HAP-1 (cell line): ENCODE results near the gene LPAR5.
A peak's percentile ranks its signal among the peaks of the same experiment; 100 is the strongest.

Experiments
- DNase-seq, 2 experiments: peaks; one replicate each; pipeline ENCODE4 v3.0.0-alpha.2; 2016 to 2020; ENCODE audit warnings: low spot score in 2 of 2
- H3K27me3 ChIP-seq: fragments of 250-450 bp; sonication (Bioruptor Pico); 2 replicates; pipeline ENCODE4 v1.5.1; 2020; ENCODE audit warnings: low read depth, mild to moderate bottlenecking, moderate library complexity
- H3K36me3 ChIP-seq: fragments of 250-450 bp; sonication (Bioruptor Pico); replicated peaks from 2 replicates; pipeline ENCODE4 v1.5.1; 2020; ENCODE audit warnings: mild to moderate bottlenecking
- H3K4me1 ChIP-seq: fragments of 250-450 bp; sonication (Bioruptor Pico); 2 replicates; pipeline ENCODE4 v1.5.1; 2020; ENCODE audit warnings: mild to moderate bottlenecking
- H3K4me3 ChIP-seq: fragments of 250-450 bp; sonication (Bioruptor Pico); 2 replicates; pipeline ENCODE4 v1.5.1; 2020; ENCODE audit warnings: mild to moderate bottlenecking, moderate library complexity
- H3K9me3 ChIP-seq: fragments of 250-450 bp; sonication (Bioruptor Pico); 2 replicates; pipeline ENCODE4 v1.5.1; 2020; ENCODE audit warnings: mild to moderate bottlenecking, moderate library complexity
- in situ Hi-C: fragments of 300-500 bp; cut with MboI; formaldehyde crosslinking; loops from 3 replicates; pipeline ENCODE4 v1.14.3; 2020; ENCODE audit warnings: low sequenced_read_pairs, inconsistent platforms, mixed read lengths

Gene LPAR5

GRCh38 chr12:6630736-6631135 lies 5.0 kb downstream of the LPAR5 start:
- Histone ChIP-seq H3K36me3 (no peaks in the 10 kb centered on the region), H3K27me3 (no peaks in the 10 kb centered on the region), H3K4me3 (no peak overlapping the region), H3K9me3 (no peaks in the 10 kb centered on the region), H3K4me1 (peaks cover 3% of the 10 kb centered on the region)
- in situ Hi-C loops: no loop called here
- no peak for DNase-seq

- in situ Hi-C loops: no loop called here
- peak; percentile 51 to 59 for DNase-seq
- Histone ChIP-seq H3K4me1 (peaks cover 3% of the 10 kb centered on the region), H3K36me3 (no peaks in the 10 kb centered on the region), H3K27me3 (no peaks in the 10 kb centered on the region), H3K9me3 (no peaks in the 10 kb centered on the region), H3K4me3 (no peak overlapping the region)
Measured at GRCh38 chr12:6627616-6628015, 8.1 kb downstream of the LPAR5 start.

GRCh38 chr12:6626654-6627283 lies 9.0 kb downstream of the LPAR5 start:
- Histone ChIP-seq H3K9me3 (no peaks in the 10 kb centered on the region), H3K27me3 (no peaks in the 10 kb centered on the region), H3K36me3 (no peaks in the 10 kb centered on the region), H3K4me3 (no peak overlapping the region), H3K4me1 (peaks cover 3% of the 10 kb centered on the region)
- in situ Hi-C loops: no loop called here
- no peak for DNase-seq

GRCh38 chr12:6620885-6621274 lies 14.9 kb downstream of the LPAR5 start:
- in situ Hi-C loops: no loop called here
- H3K9me3 ChIP-seq: no peaks in the 10 kb centered on the region
- no peaks in the 10 kb centered on the region for H3K27me3 ChIP-seq
- H3K36me3 ChIP-seq: no peaks in the 10 kb centered on the region
- no peak for DNase-seq
- H3K4me1 ChIP-seq: no peaks in the 10 kb centered on the region
- H3K4me3 ChIP-seq: no peak overlapping the region

GRCh38 chr12:6620137-6620884 lies 15.4 kb downstream of the LPAR5 start:
- Histone ChIP-seq H3K36me3 (no peaks in the 10 kb centered on the region), H3K9me3 (no peaks in the 10 kb centered on the region), H3K27me3 (no peaks in the 10 kb centered on the region), H3K4me3 (no peak overlapping the region), H3K4me1 (no peaks in the 10 kb centered on the region)
- in situ Hi-C loops: no loop called here
- no peak for DNase-seq

- DNase-seq: no peak
- Histone ChIP-seq H3K36me3 (no peaks in the 10 kb centered on the region), H3K27me3 (no peaks in the 10 kb centered on the region)
Measured at GRCh38 chr12:6618483-6619225, 17.1 kb downstream of the LPAR5 start.

GRCh38 chr12:6615802-6616201 lies 20.0 kb downstream of the LPAR5 start:
- DNase-seq: no peak
- Histone ChIP-seq H3K9me3 (no peaks in the 10 kb centered on the region), H3K4me1 (peaks cover 21% of the 10 kb centered on the region), H3K4me3 (no peak overlapping the region), H3K27me3 (no peaks in the 10 kb centered on the region), H3K36me3 (no peaks in the 10 kb centered on the region)
- in situ Hi-C loops: no loop called here

More at GRCh38 chr12:6618483-6619225, 17.1 kb downstream of the LPAR5 start:
- Histone ChIP-seq H3K4me3 (no peak overlapping the region), H3K9me3 (no peaks in the 10 kb centered on the region), H3K4me1 (peaks cover 5% of the 10 kb centered on the region)
- in situ Hi-C loops: no loop called here

- Histone ChIP-seq H3K4me1 (peaks cover 21% of the 10 kb centered on the region), H3K9me3 (no peaks in the 10 kb centered on the region), H3K36me3 (no peaks in the 10 kb centered on the region), H3K4me3 (no peak overlapping the region), H3K27me3 (no peaks in the 10 kb centered on the region)
- in situ Hi-C loops: no loop called here
- no peak for DNase-seq
Measured at GRCh38 chr12:6614513-6615172, 21.1 kb downstream of the LPAR5 start.

- H3K9me3 ChIP-seq: no peaks in the 10 kb centered on the region
- H3K36me3 ChIP-seq: no peaks in the 10 kb centered on the region
- H3K4me1 ChIP-seq: peaks cover 21% of the 10 kb centered on the region
- H3K4me3 ChIP-seq: no peak overlapping the region
- H3K27me3 ChIP-seq: no peaks in the 10 kb centered on the region
- in situ Hi-C loops: no loop called here
- DNase-seq: peak; percentile 96 to 98
Measured at GRCh38 chr12:6613776-6614512, 21.8 kb downstream of the LPAR5 start.

GRCh38 chr12:6613015-6613775 lies 22.6 kb downstream of the LPAR5 start:
- peak; percentile 49 to 88 for DNase-seq
- H3K36me3 ChIP-seq: no peaks in the 10 kb centered on the region
- in situ Hi-C loops: no loop called here
- no peaks in the 10 kb centered on the region for H3K9me3 ChIP-seq
- H3K4me3 ChIP-seq: peak overlapping the region; percentile 2
- H3K27me3 ChIP-seq: no peaks in the 10 kb centered on the region
- peaks cover 21% of the 10 kb centered on the region for H3K4me1 ChIP-seq

GRCh38 chr12:6612652-6613014 lies 23.1 kb downstream of the LPAR5 start:
- H3K4me1 ChIP-seq: peaks cover 23% of the 10 kb centered on the region
- in situ Hi-C loops: no loop called here
- no peak for DNase-seq
- H3K9me3 ChIP-seq: no peaks in the 10 kb centered on the region
- H3K4me3 ChIP-seq: no peak overlapping the region
- no peaks in the 10 kb centered on the region for H3K27me3 ChIP-seq
- H3K36me3 ChIP-seq: no peaks in the 10 kb centered on the region

- Histone ChIP-seq H3K4me1 (peaks cover 24% of the 10 kb centered on the region), H3K9me3 (no peaks in the 10 kb centered on the region), H3K36me3 (no peaks in the 10 kb centered on the region), H3K27me3 (no peaks in the 10 kb centered on the region), H3K4me3 (no peak overlapping the region)
- in situ Hi-C loops: no loop called here
- no peak for DNase-seq
Measured at GRCh38 chr12:6612247-6612646, 23.5 kb downstream of the LPAR5 start.
